Loucy (cell line): ENCODE measurements around the gene MCOLN1.

Experiments
- CTCF ChIP-seq: fragments of 200-600 bp; sonication (generic); conservative IDR thresholded peaks from 2 replicates; pipeline ENCODE4 v1.5.1; 2014; ENCODE audit warnings: mild to moderate bottlenecking, antibody characterized with exemption, low read length
- EZH2phosphoT487 ChIP-seq: fragments of 200-600 bp; IDR thresholded peaks from 2 replicates; pipeline ENCODE4 v1.6.1; 2018; ENCODE audit warnings: antibody characterized with exemption, mild to moderate bottlenecking, moderate library complexity, borderline replicate concordance

GRCh38 chr19:7570761-7571160, 48.3 kb downstream of the MCOLN1 start:
- TF ChIP-seq CTCF, result no peak
- no peak for TF ChIP-seq EZH2phosphoT487
